HG02970 (cell line): ENCODE results near the gene IDS.
"Not testable (repeated sequence)": the region's sequence is repeated elsewhere in the genome, so short reads cannot be mapped to it uniquely, and the experiment has no call there.

ENCODE experiments used
- ATAC-seq: cut with Tn5 transposase; IDR thresholded peaks from one replicate; pipeline ENCODE4 v1.9.1; 2021; ENCODE audit warnings: mild to moderate bottlenecking, moderate library complexity, moderate number of reproducible peaks; ENCODE audit not compliant: unreplicated experiment, low FRiP score

IDS gene, protein sequence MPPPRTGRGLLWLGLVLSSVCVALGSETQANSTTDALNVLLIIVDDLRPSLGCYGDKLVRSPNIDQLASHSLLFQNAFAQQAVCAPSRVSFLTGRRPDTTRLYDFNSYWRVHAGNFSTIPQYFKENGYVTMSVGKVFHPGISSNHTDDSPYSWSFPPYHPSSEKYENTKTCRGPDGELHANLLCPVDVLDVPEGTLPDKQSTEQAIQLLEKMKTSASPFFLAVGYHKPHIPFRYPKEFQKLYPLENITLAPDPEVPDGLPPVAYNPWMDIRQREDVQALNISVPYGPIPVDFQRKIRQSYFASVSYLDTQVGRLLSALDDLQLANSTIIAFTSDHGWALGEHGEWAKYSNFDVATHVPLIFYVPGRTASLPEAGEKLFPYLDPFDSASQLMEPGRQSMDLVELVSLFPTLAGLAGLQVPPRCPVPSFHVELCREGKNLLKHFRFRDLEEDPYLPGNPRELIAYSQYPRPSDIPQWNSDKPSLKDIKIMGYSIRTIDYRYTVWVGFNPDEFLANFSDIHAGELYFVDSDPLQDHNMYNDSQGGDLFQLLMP

GRCh38 chrX:149504915-149505651 is at the start of gene IDS:
Gene IDS (minus strand): TSS chrX:149505306. CDS start chrX:149505137, 169 bp downstream.
- ATAC-seq = peak; percentile 59

- not testable (repeated sequence) for ATAC-seq
Measured at GRCh38 chrX:149551939-149552248, 46.8 kb upstream of the IDS start.

GRCh38 chrX:149551245-149551938 is 46.3 kb upstream of the IDS start:
- not testable (repeated sequence) for ATAC-seq

DNA sequence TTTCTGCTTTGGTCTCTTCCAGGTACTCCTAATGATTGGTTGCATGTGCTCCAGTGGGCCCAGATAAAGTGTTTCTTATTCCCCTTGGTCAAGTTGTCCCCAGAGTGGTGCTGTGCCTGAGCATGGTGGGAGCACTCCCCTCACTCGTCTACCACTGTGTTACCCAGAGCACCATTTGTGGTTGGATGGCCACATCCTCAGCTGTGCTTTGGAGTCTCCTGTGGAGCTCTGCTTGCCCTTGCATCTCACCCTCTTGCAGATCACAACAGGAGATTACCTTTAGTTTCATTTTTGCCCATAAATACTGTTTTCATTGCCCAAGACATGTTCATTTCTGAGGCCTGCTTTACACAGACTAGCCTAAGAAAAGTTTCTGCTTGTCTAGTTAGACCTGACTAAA is 45.3 kb upstream of the IDS start:
- ATAC-seq = not testable (repeated sequence)

- not testable (repeated sequence) for ATAC-seq
Measured at GRCh38 chrX:149549701-149550100, 44.6 kb upstream of the IDS start, which contains the start of gene HSFX3. Gene HSFX3 (minus strand): TSS chrX:149549924. CDS start chrX:149549852, 72 bp downstream.

- ATAC-seq = not testable (repeated sequence)
Measured at GRCh38 chrX:149547782-149548181, 42.7 kb upstream of the IDS start.

DNA sequence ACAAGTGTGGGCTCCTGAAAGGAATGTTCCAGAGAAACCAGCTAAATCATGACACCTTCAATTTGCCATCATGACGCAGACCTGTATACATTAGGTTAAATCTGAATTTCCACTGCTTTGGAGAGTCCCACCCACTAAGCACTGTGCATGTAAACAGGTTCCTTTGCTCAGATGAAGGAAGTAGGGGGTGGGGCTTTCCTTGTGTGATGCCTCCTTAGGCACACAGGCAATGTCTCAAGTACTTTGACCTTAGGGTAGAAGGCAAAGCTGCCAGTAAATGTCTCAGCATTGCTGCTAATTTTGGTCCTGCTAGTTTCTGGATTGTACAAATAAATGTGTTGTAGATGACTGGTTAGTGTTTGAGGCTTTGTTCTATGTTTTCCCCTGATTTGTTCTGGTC is 41.9 kb upstream of the IDS start:
- not testable (repeated sequence) for ATAC-seq

DNA sequence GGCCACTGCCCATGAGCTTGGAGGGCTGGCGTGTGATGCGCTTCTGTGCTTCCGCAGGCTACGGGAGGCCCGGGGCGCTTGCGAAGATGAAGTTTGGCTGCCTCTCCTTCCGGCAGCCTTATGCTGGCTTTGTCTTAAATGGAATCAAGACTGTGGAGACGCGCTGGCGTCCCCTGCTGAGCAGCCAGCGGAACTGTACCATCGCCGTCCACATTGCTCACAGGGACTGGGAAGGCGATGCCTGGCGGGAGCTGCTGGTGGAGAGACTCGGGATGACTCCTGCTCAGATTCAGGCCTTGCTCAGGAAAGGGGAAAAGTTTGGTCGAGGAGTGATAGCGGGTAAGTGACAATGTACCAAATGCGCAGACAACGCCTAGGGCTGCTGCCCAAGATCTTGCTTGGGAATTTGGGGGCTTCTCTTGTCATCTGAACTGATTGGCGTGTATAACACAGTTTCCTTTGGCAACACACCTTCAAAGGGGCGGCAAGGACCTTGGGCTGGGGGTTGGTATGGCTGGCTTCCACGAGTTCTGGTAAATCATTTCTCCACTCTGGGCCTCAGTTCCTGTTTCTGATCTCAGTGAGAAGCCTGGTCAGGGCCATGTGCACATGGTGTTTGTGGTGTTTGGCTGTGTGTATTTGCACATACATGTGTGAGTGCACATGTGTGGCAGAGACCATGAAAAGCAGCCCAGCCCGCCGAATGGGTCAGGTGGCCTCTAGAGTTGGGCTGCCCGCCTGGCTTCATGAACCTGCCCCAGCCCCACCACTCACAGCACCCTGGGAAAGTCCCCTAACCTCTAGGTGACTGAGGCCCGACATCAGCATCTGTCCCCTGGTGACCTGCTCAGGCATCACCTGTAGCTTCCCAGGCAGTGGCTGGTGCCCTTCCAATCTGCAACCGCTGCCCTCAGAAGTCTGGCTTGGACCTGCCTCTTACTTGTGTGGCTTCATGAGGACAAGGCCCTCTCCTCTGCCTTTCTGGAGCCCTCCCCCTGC is 40.7 kb upstream of the IDS start:
- not testable (repeated sequence) for ATAC-seq

DNA sequence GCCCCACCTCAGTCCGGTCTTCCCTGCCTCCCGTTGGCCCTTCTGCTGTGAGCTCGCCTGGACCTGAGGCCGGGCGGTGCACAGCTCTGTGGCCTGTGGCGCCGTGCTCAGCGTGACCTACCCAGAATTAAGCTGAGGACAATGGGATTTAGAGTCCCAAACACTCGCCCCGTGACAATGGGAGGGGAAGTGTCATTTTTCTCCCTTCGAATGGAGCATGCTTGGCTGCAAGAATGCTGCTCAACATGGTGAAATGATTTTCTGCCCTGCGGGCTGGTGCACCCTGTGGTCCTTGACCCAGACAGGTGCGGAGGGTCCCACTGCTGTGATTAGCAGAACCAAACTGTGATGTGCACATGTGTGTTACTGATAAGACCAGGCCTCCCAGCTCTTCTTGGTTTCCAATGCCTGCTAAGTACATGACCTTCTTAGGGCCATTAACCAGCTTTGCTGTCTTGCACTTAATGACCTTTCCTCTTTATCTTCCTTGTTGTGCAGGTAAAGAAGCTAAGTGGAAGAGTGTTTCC is 36.5 kb upstream of the IDS start:
- no peak for ATAC-seq

- peak; percentile 69 for ATAC-seq
Measured at GRCh38 chrX:149540621-149541520, 35.8 kb upstream of the IDS start, which contains the start of gene EOLA1. Gene EOLA1 (plus strand): TSS chrX:149541012. CDS start chrX:149545631, 4,619 bp downstream.

DNA sequence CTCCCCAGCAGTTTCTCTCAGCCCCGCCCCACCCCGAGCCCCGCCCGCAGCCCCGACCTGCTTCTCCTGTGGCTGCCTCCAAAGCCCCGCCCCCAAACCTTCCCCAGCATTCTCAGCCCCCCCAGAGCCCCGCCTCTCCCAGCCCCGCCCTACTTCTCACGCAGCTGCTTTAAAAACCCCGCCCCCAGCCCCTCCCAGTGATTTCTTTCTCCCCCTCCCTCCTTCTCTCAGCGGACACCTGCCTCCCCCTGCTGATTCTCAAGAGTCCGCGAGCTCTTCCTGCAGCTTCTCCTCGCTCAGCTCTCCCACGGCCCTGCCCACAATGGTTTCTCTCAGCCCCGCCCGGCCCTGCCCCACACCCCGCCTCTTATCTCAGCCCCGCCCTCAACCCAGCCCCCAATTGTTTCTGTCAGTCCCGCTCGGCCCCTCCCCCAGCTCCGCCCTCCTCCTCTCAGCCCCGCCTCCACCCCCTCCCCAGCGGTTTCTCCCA is 35.1 kb upstream of the IDS start:
- peak; percentile 19 for ATAC-seq

DNA sequence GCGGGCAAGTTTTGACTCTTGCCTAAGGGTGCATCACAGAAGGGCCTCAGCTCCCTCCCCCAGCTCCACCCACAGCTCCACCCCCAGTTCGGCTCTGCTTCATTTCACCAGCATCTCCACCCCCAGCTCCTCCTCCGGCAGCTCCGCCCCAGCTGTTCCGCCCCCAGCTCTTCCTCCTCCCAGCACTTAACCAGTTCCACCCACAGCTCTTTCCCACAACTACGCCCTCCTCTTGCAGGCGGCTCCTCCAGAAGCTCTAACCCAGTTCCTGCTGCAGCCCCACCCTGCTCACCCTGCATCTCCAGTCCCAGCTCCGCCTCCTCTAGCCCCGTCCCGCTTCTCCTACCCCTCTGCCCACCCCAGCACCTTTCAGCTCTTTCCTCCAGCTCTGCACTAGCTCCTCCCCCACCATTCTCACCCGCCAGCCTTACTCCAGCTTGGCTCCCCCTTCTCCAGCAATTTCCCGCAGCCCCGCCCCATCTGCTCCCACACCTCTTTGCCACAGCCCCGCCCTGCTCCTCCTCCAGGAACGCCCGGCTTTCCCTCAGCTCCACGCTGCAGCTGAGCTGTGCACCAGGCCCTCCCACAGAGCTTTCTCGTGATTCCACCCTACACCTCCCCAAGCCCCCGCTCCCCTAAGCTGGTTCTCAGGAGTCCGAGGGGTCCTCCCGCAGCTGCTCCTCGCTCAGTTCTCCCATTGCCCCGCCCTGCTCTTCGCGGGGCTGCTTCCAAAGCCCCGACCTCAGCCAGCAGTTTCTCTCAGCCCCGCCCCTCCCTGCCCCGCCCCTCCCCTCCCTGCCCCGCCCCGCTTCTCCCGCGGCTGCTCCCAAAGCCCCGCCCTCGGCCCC is 34.4 kb upstream of the IDS start:
- ATAC-seq = peak; percentile 40

- not testable (repeated sequence) for ATAC-seq
Measured at GRCh38 chrX:149537474-149537873, 32.4 kb upstream of the IDS start.

DNA sequence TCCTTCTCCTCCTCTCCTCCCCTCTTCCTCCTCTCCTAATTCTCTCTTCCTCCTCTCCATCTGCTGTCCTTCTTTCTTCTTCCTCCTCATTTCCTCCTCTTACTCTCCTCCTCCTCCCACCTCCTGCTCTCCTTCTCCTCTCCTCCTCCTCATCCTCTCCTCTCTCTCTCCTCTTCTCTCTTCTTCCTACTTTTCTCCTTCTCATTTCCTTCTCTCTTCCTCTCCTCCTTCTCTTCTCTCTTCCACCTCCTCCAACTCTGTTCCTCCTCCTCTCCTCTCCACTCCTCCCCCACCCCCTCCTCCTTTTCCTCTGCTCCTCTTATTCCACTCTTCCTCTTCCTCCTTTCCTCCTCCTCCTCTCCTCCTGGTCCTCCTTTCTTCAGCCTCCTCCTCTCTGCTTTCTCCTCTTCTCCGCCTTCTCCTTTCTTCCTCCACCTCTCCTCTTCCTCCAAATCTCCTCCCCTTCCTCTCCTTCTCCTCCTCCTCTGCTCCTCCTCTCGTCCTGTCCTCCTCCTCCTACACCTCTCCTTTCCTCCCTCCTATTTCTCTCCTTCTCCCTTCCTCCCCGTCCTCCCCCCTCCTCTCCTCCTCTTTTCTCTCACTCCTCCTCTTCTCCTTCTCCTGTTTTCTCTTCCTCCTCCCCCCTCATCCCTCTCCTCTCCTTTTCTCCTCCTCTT is 30.0 kb upstream of the IDS start:
- ATAC-seq = not testable (repeated sequence)

DNA sequence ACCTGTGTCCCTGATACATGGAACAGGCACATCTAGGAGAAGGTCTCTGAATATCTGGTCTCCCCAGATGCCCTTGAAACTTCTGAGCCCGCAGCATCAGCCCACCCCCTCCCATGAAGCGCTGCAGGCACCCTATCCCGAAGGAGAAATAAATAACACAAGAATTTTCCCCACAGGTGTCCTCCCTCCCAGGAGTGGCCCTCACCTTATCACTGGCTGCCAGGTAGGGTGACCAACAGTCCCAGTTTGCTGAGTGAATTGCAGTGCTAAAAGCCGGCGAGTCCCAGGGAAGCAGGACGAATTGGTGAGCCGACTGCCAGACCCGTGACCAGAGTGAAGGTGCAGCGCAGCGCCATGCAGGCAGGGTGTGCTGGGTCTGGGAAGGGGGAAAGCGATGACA is 28.9 kb upstream of the IDS start:
- ATAC-seq = not testable (repeated sequence)

DNA sequence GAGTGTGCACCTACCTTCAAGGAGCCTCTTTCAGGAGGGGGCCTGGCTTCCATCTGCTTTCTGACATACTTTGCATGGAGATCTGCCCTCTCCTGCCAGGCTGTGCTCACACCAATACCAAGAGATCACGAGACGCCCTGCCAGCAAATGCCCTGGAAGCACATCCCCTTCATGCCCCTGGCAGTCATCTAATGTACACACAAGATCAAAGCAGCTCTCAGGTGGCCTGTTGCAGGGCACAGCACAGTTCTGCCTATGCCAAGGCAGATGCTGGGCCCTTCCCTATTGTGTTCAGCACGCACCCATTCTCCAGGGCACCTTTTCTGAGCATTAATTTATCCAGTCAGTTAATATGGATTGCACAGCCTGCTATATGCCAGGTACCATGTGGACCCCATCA is 27.8 kb upstream of the IDS start:
- ATAC-seq = not testable (repeated sequence)

DNA sequence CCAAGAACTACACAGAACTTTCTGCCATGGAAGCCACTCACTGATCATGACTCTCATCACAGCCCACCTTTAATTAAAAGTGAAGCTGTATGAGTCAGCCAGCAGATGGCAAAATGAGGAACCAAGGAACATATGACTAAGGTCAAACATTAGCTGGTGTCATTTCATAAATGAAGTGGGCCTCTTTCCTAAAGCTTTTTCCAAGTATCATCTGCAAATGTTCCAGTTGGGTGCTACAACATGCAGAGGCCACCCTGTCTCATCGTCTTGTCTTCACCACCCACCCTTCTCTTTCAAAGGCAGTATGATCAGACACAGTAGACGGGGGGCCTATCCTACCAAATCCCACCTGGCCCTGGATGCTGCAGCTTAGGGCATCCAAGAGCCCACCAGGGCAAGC is 26.5 kb upstream of the IDS start:
- ATAC-seq = no peak
